ENCODE measurements around the gene SIL1.

The SIL1 gene

DNA sequence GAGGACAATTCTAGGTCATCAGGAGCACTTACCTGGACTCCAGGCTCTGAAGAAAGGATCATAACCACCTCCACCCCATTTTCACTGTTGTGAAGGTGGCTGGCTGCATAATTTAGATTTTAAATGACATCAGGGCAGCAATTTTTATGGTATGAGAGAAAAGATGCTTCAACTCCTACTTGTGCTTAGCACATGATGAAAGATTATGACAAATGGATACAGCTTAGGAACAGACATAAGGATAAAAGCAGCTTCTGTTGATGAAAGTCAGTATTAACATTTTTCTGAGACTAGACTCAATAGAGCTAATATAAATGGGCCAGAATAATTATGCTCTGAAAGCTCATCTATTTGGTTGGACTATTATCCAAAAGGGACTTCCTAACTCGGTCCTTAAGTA lies 72.2 kb downstream of the SIL1 start:
- TF ChIP-seq, protein P1, sequence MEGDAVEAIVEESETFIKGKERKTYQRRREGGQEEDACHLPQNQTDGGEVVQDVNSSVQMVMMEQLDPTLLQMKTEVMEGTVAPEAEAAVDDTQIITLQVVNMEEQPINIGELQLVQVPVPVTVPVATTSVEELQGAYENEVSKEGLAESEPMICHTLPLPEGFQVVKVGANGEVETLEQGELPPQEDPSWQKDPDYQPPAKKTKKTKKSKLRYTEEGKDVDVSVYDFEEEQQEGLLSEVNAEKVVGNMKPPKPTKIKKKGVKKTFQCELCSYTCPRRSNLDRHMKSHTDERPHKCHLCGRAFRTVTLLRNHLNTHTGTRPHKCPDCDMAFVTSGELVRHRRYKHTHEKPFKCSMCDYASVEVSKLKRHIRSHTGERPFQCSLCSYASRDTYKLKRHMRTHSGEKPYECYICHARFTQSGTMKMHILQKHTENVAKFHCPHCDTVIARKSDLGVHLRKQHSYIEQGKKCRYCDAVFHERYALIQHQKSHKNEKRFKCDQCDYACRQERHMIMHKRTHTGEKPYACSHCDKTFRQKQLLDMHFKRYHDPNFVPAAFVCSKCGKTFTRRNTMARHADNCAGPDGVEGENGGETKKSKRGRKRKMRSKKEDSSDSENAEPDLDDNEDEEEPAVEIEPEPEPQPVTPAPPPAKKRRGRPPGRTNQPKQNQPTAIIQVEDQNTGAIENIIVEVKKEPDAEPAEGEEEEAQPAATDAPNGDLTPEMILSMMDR (conservative IDR thresholded peaks at IDR 0.05; ENCODE audit: control insufficient read depth, insufficient read depth, low read depth, low read length) = no peak
- no peak for DNase-seq (ENCODE audit: low read depth)
- H3K4me3 ChIP-seq (ENCODE audit: control insufficient read depth, low read depth, low read length) = no peak overlapping the region

DNA sequence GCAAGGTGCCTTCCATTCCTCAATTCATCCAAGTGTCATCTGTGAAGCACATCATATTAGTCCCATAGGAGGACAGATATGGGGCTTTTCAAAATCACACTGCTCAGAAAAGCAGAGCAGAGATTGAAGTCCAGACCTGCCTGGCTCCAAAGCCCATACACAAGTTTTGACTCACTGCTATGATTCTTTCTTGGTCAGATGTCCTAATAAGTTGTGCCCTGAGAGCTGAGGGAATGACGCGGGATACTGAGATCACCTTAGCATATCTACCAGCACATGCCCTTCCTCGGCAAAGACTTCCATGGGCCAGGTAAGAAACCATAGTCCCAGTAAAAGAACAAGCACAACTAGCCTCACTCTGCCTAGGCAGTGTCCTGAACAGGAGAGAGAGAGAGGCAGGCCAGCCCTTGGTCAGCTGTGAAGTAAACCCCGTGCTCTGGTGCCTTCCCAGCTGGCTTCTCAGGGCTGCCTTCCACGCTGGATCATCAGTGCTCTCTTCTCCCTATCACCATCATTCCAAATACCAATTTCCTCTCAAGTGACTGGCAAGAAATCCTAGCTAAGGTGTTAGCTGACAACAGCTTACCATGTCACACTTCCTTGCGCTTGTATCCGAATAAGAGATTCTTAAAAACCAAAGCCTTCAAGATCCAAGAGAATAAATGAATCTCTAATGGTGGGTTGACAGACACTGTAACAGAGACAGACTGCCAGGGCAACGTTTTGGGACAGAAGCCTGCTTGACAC lies 73.2 kb downstream of the SIL1 start:
- TF ChIP-seq, protein P1 (conservative IDR thresholded peaks at IDR 0.05; ENCODE audit: control insufficient read depth, insufficient read depth, low read depth, low read length) = no peak
- DNase-seq (ENCODE audit: low read depth) = no peak
- H3K4me3 ChIP-seq (ENCODE audit: control insufficient read depth, low read depth, low read length) = no peak overlapping the region

DNA sequence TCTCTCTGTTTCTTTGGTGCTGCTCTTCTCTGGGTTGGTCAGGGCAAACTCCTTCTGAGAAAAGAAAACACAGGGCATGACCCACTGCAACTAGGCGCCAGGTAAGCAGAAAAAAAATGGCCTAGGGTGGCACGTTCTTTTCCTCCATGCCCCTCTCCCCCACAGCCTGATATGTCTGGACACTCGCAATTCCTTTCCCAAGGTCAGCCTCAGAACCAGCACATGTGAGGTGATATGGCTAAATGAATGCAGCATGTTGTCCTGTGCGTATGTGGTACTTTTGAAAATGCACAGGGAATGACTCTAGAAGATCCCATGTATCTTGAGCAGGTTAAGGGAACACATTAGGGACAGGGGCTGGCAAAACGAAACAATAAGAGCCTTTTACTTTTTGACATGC lies 77.0 kb downstream of the SIL1 start:
- H3K4me3 ChIP-seq (ENCODE audit: control insufficient read depth, low read depth, low read length) = no peak overlapping the region
- TF ChIP-seq, protein P1 (conservative IDR thresholded peaks at IDR 0.05; ENCODE audit: control insufficient read depth, insufficient read depth, low read depth, low read length) = no peak
- no peak for DNase-seq (ENCODE audit: low read depth)

DNA sequence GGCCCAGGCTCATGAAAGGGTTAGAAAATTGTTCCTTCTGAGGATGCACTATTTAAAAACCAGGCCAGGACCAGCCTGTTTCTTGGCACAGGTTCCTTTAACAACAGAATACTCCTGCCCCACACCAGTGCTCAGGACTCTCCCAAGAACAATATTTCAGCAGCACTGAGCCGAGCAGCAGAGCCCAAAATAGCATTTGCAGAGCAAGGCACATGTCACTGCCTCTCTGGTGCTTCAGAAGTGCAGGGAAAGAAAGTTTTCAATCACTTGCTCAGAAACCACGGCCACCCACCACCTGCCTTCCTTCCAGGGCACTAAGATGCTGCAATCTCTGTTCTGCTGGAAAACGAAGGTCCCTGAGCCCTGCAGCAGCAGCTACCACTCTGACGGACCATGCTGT lies 77.6 kb downstream of the SIL1 start:
- TF ChIP-seq, protein P1 (conservative IDR thresholded peaks at IDR 0.05; ENCODE audit: control insufficient read depth, insufficient read depth, low read depth, low read length) = no peak
- no peak overlapping the region for H3K4me3 ChIP-seq (ENCODE audit: control insufficient read depth, low read depth, low read length)
- no peak for DNase-seq (ENCODE audit: low read depth)

DNA sequence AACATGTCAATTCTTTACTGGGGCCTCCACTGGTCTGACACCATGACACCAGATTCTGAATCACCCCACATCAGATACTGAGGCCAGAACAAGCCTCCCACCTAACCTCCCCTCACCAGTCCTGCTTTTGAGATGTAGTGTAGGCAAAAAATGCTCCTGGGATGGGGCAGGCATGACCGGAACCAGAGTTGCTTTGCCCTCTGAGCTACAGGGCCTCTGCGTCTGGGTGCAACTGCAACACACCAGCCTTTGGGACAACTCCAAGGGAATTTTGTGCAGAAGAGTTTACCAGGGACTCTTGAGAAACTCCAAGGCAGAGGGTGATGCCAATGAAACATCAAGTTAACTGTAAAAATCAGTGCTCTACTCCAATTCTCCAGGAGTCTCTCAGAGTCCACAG lies 79.4 kb downstream of the SIL1 start:
- TF ChIP-seq, protein P1 (conservative IDR thresholded peaks at IDR 0.05; ENCODE audit: control insufficient read depth, insufficient read depth, low read depth, low read length) = no peak

DNA sequence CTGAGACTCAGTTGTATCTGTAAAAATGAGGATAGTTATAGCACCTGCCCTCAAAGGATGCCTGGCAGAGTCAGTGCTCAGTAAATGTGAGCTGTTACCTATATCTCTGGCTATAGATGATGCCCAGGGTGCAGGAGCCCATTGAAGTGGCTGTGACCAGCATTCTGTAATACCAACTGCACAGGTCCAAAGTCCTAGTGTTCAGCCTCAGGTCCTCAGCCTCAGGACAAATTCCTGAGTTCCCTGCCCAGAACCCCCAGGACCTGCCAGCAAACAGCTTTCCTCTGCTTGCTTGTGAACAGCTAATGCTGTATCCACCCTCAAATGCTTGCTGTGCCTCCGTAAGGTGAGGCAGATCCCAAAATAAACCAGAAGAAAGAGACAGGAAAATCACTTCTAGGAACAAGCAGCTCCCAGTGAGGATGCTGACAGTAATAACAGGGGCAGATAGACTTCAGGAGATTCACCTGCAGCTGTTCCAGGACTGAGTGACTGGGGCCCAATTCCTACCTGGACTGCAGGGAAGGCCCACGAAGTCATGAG lies 80.8 kb downstream of the SIL1 start:
- TF ChIP-seq, protein P1 (conservative IDR thresholded peaks at IDR 0.05; ENCODE audit: control insufficient read depth, insufficient read depth, low read depth, low read length) = no peak
- no peak for DNase-seq (ENCODE audit: low read depth)
- no peak overlapping the region for H3K4me3 ChIP-seq (ENCODE audit: control insufficient read depth, low read depth, low read length)

More for the DNA sequence above, 79.4 kb downstream of the SIL1 start:
- no peak overlapping the region for H3K4me3 ChIP-seq (ENCODE audit: control insufficient read depth, low read depth, low read length)
- no peak for DNase-seq (ENCODE audit: low read depth)

Data from fibroblast of mammary gland (primary cell).